ENCODE results near the gene LSAMP.

GRCh38 chr3:116331380-116331779 is 113.9 kb downstream of the LSAMP start:
- TF ChIP-seq POLR2A (IDR thresholded peaks at IDR 0.05) = no peak
- TF ChIP-seq, protein P1, sequence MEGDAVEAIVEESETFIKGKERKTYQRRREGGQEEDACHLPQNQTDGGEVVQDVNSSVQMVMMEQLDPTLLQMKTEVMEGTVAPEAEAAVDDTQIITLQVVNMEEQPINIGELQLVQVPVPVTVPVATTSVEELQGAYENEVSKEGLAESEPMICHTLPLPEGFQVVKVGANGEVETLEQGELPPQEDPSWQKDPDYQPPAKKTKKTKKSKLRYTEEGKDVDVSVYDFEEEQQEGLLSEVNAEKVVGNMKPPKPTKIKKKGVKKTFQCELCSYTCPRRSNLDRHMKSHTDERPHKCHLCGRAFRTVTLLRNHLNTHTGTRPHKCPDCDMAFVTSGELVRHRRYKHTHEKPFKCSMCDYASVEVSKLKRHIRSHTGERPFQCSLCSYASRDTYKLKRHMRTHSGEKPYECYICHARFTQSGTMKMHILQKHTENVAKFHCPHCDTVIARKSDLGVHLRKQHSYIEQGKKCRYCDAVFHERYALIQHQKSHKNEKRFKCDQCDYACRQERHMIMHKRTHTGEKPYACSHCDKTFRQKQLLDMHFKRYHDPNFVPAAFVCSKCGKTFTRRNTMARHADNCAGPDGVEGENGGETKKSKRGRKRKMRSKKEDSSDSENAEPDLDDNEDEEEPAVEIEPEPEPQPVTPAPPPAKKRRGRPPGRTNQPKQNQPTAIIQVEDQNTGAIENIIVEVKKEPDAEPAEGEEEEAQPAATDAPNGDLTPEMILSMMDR (IDR thresholded peaks at IDR 0.05) = no peak
- TF ChIP-seq POLR2AphosphoS5 (IDR thresholded peaks at IDR 0.05) = no peak
